ENCODE data around the gene KLK15.

Gene KLK15

DNA sequence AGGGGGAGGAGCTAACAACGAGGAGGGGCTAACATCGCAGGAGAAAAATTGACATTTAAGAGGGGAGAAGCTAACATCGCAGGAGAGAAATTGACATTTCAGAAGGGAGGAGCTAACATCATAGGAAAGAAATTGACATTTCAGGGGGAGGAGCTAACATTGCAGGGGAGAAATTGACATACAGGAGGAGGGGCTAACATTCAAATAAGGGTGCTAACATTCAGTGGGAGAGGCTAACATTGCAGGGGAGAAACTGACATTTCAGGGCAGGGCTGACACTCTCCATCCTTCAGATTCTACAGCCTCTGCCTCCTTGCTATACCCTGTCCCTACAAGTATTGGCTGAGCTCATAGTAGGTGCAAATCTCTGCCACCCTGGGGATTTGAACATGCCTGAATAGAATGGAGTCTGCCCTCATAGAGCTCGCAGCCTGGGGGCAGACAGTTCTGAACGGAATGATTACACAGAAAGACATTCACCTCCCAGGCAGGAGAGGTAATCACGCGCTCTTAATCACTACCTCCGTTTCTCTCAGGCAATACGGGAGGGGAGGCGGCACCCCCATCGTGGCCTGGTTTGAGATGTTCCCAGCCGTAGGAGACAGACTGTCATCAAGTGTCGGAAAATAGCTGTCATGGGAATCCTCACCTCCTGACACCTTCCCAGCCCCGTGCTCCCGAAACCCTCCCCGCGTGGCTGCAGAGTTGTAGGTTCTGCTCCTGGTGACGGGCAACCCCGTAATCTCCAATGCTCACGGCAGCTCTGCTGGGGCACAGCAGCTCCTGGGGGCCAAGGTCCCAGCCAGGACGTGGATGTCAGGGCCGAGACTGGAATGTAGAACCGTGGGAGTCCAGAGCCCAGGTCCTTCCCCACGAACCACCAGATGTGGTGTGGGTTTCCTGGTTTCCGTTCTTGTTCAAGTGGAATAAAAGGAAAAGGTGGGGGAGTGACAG is 53.6 kb downstream of the KLK15 start:
- Histone ChIP-seq H3K23ac (ENCODE audit: low read length in 2 of 2) (no peak overlapping the region), H3K14ac (ENCODE audit: low read length in 2 of 2) (no peak overlapping the region), H3K79me1 (replicated peaks; ENCODE audit: low read length, poor library complexity, severe bottlenecking) (no peaks in the 10 kb centered on the region), H3K18ac (ENCODE audit: low read depth in 1 of 2, low read length in 2 of 2) (no peak overlapping the region), H2BK5ac (ENCODE audit: low read depth, low read length, poor library complexity, severe bottlenecking) (no peak overlapping the region), H3K27me3 (ENCODE audit: control insufficient read depth in 1 of 2, insufficient read depth in 1 of 2, low read length in 2 of 2) (peaks cover 0 to 62% of the 10 kb centered on the region in 2 experiments), H3K27ac (ENCODE audit: low read length, poor library complexity, severe bottlenecking) (no peak overlapping the region), H3K36me3 (ENCODE audit: control insufficient read depth in 1 of 2, insufficient read depth in 2 of 2, low read depth in 1 of 2, low read length in 2 of 2) (no peaks in the 10 kb centered on the region), H3K4me3 (ENCODE audit: insufficient read depth in 1 of 2, low read depth in 1 of 2, low read length in 2 of 2) (no peak overlapping the region), H3K4ac (ENCODE audit: low read depth in 1 of 2, low read length in 2 of 2) (no peak overlapping the region), H2BK15ac (ENCODE audit: low read depth, poor library complexity, severe bottlenecking) (no peak overlapping the region), H2AFZ (ENCODE audit: low read depth, low read length) (no peak overlapping the region), H3K9me3 (ENCODE audit: control insufficient read depth, low read length) (peaks cover 5% of the 10 kb centered on the region), H2AK5ac (ENCODE audit: low read length, severe bottlenecking) (no peak overlapping the region), H4K8ac (ENCODE audit: low read length) (no peak overlapping the region), H3K4me2 (ENCODE audit: low read length, poor library complexity, severe bottlenecking) (no peak overlapping the region), H4K91ac (ENCODE audit: low read length) (no peak overlapping the region), H3K9ac (ENCODE audit: low read length) (no peak overlapping the region), H3K4me1 (ENCODE audit: control insufficient read depth, insufficient read depth, low read depth, low read length) (no peaks in the 10 kb centered on the region), H2BK120ac (ENCODE audit: low read depth, low read length) (no peak overlapping the region), H2BK12ac (ENCODE audit: low read length in 2 of 2) (no peak overlapping the region)
- no peak for DNase-seq
- 84% methylated on average over 25 of the region's 25 CpGs for WGBS

- no peak overlapping the region for H4K91ac ChIP-seq (ENCODE audit: low read length)
- no peak overlapping the region for H3K4me3 ChIP-seq (ENCODE audit: insufficient read depth in 1 of 2, low read depth in 1 of 2, low read length in 2 of 2)
- WGBS, result 73% methylated on average over 7 of the region's 7 CpGs
- no peak overlapping the region for H2BK15ac ChIP-seq (ENCODE audit: low read depth, poor library complexity, severe bottlenecking)
- H3K27ac ChIP-seq (ENCODE audit: low read length, poor library complexity, severe bottlenecking), result no peak overlapping the region
- H3K4ac ChIP-seq (ENCODE audit: low read depth in 1 of 2, low read length in 2 of 2), result no peak overlapping the region
- H2BK120ac ChIP-seq (ENCODE audit: low read depth, low read length), result no peak overlapping the region
- H3K23ac ChIP-seq (ENCODE audit: low read length in 2 of 2), result no peak overlapping the region
- no peaks in the 10 kb centered on the region for H3K36me3 ChIP-seq (ENCODE audit: control insufficient read depth in 1 of 2, insufficient read depth in 2 of 2, low read depth in 1 of 2, low read length in 2 of 2)
- no peak for DNase-seq
- no peak overlapping the region for H3K14ac ChIP-seq (ENCODE audit: low read length in 2 of 2)
- no peak overlapping the region for H4K8ac ChIP-seq (ENCODE audit: low read length)
- no peak overlapping the region for H3K18ac ChIP-seq (ENCODE audit: low read depth in 1 of 2, low read length in 2 of 2)
- H2AK5ac ChIP-seq (ENCODE audit: low read length, severe bottlenecking), result no peak overlapping the region
- no peak overlapping the region for H2AFZ ChIP-seq (ENCODE audit: low read depth, low read length)
- H3K9me3 ChIP-seq (ENCODE audit: control insufficient read depth, low read length), result peaks cover 5% of the 10 kb centered on the region
- H3K27me3 ChIP-seq (ENCODE audit: control insufficient read depth in 1 of 2, insufficient read depth in 1 of 2, low read length in 2 of 2), result peaks cover 0 to 66% of the 10 kb centered on the region in 2 experiments
- no peak overlapping the region for H2BK12ac ChIP-seq (ENCODE audit: low read length in 2 of 2)
- no peak overlapping the region for H3K4me2 ChIP-seq (ENCODE audit: low read length, poor library complexity, severe bottlenecking)
- no peaks in the 10 kb centered on the region for H3K79me1 ChIP-seq (replicated peaks; ENCODE audit: low read length, poor library complexity, severe bottlenecking)
- H3K9ac ChIP-seq (ENCODE audit: low read length), result no peak overlapping the region
- H2BK5ac ChIP-seq (ENCODE audit: low read depth, low read length, poor library complexity, severe bottlenecking), result no peak overlapping the region
- no peaks in the 10 kb centered on the region for H3K4me1 ChIP-seq (ENCODE audit: control insufficient read depth, insufficient read depth, low read depth, low read length)
Observed at GRCh38 chr19:50778906-50779430, 54.4 kb downstream of the KLK15 start.

DNA sequence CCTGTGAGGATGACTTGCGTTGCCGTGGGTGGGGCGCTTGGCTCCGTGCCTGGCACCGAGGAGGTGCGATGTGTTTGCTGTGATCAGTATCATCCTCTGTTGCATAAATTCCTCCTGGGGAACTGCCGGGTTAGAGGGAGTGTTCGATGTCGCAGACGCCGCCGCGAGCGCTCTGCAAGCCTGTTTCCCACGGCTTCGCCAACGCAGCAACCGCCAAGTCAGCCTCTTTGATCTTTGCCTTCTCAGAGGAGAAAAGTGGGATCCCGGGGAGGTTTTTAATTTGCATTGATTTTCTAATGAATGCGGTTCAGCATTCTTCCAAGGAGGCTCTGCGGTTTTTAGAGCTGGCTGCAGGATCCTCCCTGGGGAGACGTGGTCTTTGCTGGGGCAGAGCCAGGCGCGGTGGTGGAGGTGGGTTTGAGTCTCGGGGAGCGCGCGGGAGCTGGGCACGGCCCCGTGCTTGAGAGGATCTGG is 55.5 kb downstream of the KLK15 start:
- Histone ChIP-seq H3K79me1 (replicated peaks; ENCODE audit: low read length, poor library complexity, severe bottlenecking) (no peaks in the 10 kb centered on the region), H3K36me3 (ENCODE audit: control insufficient read depth in 1 of 2, insufficient read depth in 2 of 2, low read depth in 1 of 2, low read length in 2 of 2) (no peaks in the 10 kb centered on the region), H2BK5ac (ENCODE audit: low read depth, low read length, poor library complexity, severe bottlenecking) (no peak overlapping the region), H3K9ac (ENCODE audit: low read length) (no peak overlapping the region), H3K27ac (ENCODE audit: low read length, poor library complexity, severe bottlenecking) (no peak overlapping the region), H2BK120ac (ENCODE audit: low read depth, low read length) (no peak overlapping the region), H3K4me3 (ENCODE audit: insufficient read depth in 1 of 2, low read depth in 1 of 2, low read length in 2 of 2) (no peak overlapping the region), H4K91ac (ENCODE audit: low read length) (no peak overlapping the region), H3K14ac (ENCODE audit: low read length in 2 of 2) (no peak overlapping the region), H3K4me2 (ENCODE audit: low read length, poor library complexity, severe bottlenecking) (no peak overlapping the region), H3K4ac (ENCODE audit: low read depth in 1 of 2, low read length in 2 of 2) (no peak overlapping the region), H3K9me3 (ENCODE audit: control insufficient read depth, low read length) (peaks cover 5% of the 10 kb centered on the region), H2AK5ac (ENCODE audit: low read length, severe bottlenecking) (no peak overlapping the region), H2BK12ac (ENCODE audit: low read length in 2 of 2) (no peak overlapping the region), H3K23ac (ENCODE audit: low read length in 2 of 2) (peak overlapping the region in 1 of 2 experiments; percentile 59), H4K8ac (ENCODE audit: low read length) (no peak overlapping the region), H3K27me3 (ENCODE audit: control insufficient read depth in 1 of 2, insufficient read depth in 1 of 2, low read length in 2 of 2) (peaks cover 0 to 62% of the 10 kb centered on the region in 2 experiments), H3K18ac (ENCODE audit: low read depth in 1 of 2, low read length in 2 of 2) (no peak overlapping the region), H3K4me1 (ENCODE audit: control insufficient read depth, insufficient read depth, low read depth, low read length) (no peaks in the 10 kb centered on the region), H2AFZ (ENCODE audit: low read depth, low read length) (no peak overlapping the region), H2BK15ac (ENCODE audit: low read depth, poor library complexity, severe bottlenecking) (no peak overlapping the region)
- no peak for DNase-seq
- 48% methylated on average over 30 of the region's 30 CpGs for WGBS

- H3K4ac ChIP-seq (ENCODE audit: low read depth in 1 of 2, low read length in 2 of 2), result no peak overlapping the region
- no peak overlapping the region for H3K4me3 ChIP-seq (ENCODE audit: insufficient read depth in 1 of 2, low read depth in 1 of 2, low read length in 2 of 2)
- H3K36me3 ChIP-seq (ENCODE audit: control insufficient read depth in 1 of 2, insufficient read depth in 2 of 2, low read depth in 1 of 2, low read length in 2 of 2), result no peaks in the 10 kb centered on the region
- H4K8ac ChIP-seq (ENCODE audit: low read length), result no peak overlapping the region
- peaks cover 0 to 57% of the 10 kb centered on the region in 2 experiments for H3K27me3 ChIP-seq (ENCODE audit: control insufficient read depth in 1 of 2, insufficient read depth in 1 of 2, low read length in 2 of 2)
- no peak overlapping the region for H2AFZ ChIP-seq (ENCODE audit: low read depth, low read length)
- H3K4me1 ChIP-seq (ENCODE audit: control insufficient read depth, insufficient read depth, low read depth, low read length), result no peaks in the 10 kb centered on the region
- peaks cover 5% of the 10 kb centered on the region for H3K9me3 ChIP-seq (ENCODE audit: control insufficient read depth, low read length)
- no peak overlapping the region for H2BK5ac ChIP-seq (ENCODE audit: low read depth, low read length, poor library complexity, severe bottlenecking)
- H3K27ac ChIP-seq (ENCODE audit: low read length, poor library complexity, severe bottlenecking), result no peak overlapping the region
- H3K18ac ChIP-seq (ENCODE audit: low read depth in 1 of 2, low read length in 2 of 2), result no peak overlapping the region
- no peak overlapping the region for H3K23ac ChIP-seq (ENCODE audit: low read length in 2 of 2)
- H2AK5ac ChIP-seq (ENCODE audit: low read length, severe bottlenecking), result no peak overlapping the region
- no peak overlapping the region for H3K4me2 ChIP-seq (ENCODE audit: low read length, poor library complexity, severe bottlenecking)
- 79% methylated on average over 3 of the region's 4 CpGs for WGBS
- no peak overlapping the region for H3K14ac ChIP-seq (ENCODE audit: low read length in 2 of 2)
- no peaks in the 10 kb centered on the region for H3K79me1 ChIP-seq (replicated peaks; ENCODE audit: low read length, poor library complexity, severe bottlenecking)
- no peak overlapping the region for H2BK12ac ChIP-seq (ENCODE audit: low read length in 2 of 2)
- no peak for DNase-seq
- no peak overlapping the region for H2BK120ac ChIP-seq (ENCODE audit: low read depth, low read length)
- no peak overlapping the region for H4K91ac ChIP-seq (ENCODE audit: low read length)
- no peak overlapping the region for H3K9ac ChIP-seq (ENCODE audit: low read length)
- H2BK15ac ChIP-seq (ENCODE audit: low read depth, poor library complexity, severe bottlenecking), result no peak overlapping the region
Observed at GRCh38 chr19:50777261-50777660, 56.1 kb downstream of the KLK15 start.

Measured in mesenchymal stem cell (in vitro differentiated cells and primary cell).